NCI-H1092 (cell line): Measurements from ENCODE around the gene SEC23A.

Experiments used
- DNase-seq: peaks from one replicate; lab custom pipeline; 2025; lab: John Stamatoyannopoulos, UW

Gene SEC23A

GRCh38 chr14:38991299-38991698 lies 111.7 kb downstream of the SEC23A start:
- DNase-seq = no peak

GRCh38 chr14:38989922-38990546 lies 113.0 kb downstream of the SEC23A start:
- no peak for DNase-seq

GRCh38 chr14:38987781-38988180 lies 115.3 kb downstream of the SEC23A start:
- no peak for DNase-seq

- no peak for DNase-seq
Observed at GRCh38 chr14:38982837-38983236, 120.2 kb downstream of the SEC23A start.

- no peak for DNase-seq
Observed at GRCh38 chr14:38982278-38982677, 120.8 kb downstream of the SEC23A start.
